ENCODE measurements around the gene NME5. TPM values are rescaled to one million over a fixed set of nuclear protein-coding genes. Genes with fewer than 3 reads are reported as not detected.
A peak's percentile ranks its signal among the peaks of the same experiment; 100 is the strongest.

NME5 gene
- total and polyA plus RNA-seq, 9 of the 15 experiments (the other 6 are each of a cell fraction or from before 2014, with no cell fraction given): not detected

DNA sequence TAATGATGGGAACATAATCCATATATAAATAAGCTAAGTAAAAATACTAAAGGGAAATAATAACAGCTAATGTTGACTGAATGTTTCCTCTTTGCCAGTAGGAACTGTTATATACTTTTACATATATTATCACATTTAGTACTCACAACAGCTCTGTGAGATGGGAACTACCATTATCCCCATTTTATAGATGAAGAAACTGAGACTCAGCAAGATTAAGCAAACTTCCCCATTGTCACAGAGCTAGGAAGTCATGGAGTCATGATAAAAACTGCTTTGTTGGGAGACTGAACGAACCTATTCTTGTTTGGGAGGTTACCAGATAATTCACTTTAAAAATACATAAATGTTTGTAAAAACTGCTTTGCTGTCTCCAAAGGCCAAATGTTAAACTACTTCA lies 32.0 kb downstream of the NME5 start:
- H3K36me3 ChIP-seq (ENCODE audit: control insufficient read depth, insufficient read depth, low read length): no peaks in the 10 kb centered on the region
- no peaks in the 10 kb centered on the region; a peak in 1 of 5 replicates for H3K4me1 ChIP-seq (replicated peaks in 1 of 2; ENCODE audit: control insufficient read depth in 2 of 2, insufficient read depth in 2 of 2, low read length in 2 of 2)
- no peaks in the 10 kb centered on the region for H3K79me2 ChIP-seq (ENCODE audit: control insufficient read depth, insufficient read depth, low read length)
- H3K27ac ChIP-seq (ENCODE audit: extremely low read depth, low read depth, low read length): no peak overlapping the region
- ATAC-seq (no peak), DNase-seq (ENCODE audit: extremely low read depth in 1 of 4, low spot score in 3 of 4) (no peak), FAIRE-seq (no peak)
- no peak overlapping the region for H3K4me3 ChIP-seq
- H4K20me1 ChIP-seq (replicated peaks; ENCODE audit: control insufficient read depth, insufficient read depth, low read length): no peaks in the 10 kb centered on the region; the same call in 1 of the 2 replicates
- ChIA-PET POLR2A (interaction anchor here (0.8 kb wide), 1 partner anchor 37 kb away, joined by 3 read pairs; no protein-coding TSS in a partner anchor), CTCF (ENCODE audit: low intra/inter-chr PET ratio) (no interaction called here)
- H3K9me3 ChIP-seq (replicated peaks; ENCODE audit: control insufficient read depth, insufficient read depth, low read depth, low read length): no peaks in the 10 kb centered on the region
- no peaks in the 10 kb centered on the region for H3K9me1 ChIP-seq (ENCODE audit: control insufficient read depth, insufficient read depth, low read length)
- H2AFZ ChIP-seq (ENCODE audit: low read depth, low read length): peak overlapping the region; percentile 69
- H3K27me3 ChIP-seq (ENCODE audit: control insufficient read depth in 2 of 2, insufficient read depth in 2 of 2, low read length in 2 of 2): peaks cover 17 to 24% of the 10 kb centered on the region in 2 experiments; a peak in 4 of 5 replicates
- H3K9ac ChIP-seq (ENCODE audit: insufficient read depth in 1 of 2, low read depth in 2 of 2, low read length in 2 of 2): no peak overlapping the region
- no TSS peak for BruUV-seq (replicated peaks)
- H3K4me2 ChIP-seq (ENCODE audit: insufficient read depth, low read length): peak overlapping the region; percentile 58; the same call in 1 of the 2 replicates
- intact Hi-C loops (cut with micrococcal nuclease) (no loop called here), in situ Hi-C loops (cut with MboI) (no loop called here)
- 0% methylated on average over 1 of the region's 1 CpG for WGBS (ENCODE audit: insufficient coverage, low coverage, missing lambda C conversion rate)
- TF ChIP-seq ZBTB17 (CRISPR knock-in tag; IDR thresholded peaks at IDR 0.05) (no peak), KDM1A (IDR thresholded peaks at IDR 0.05) (peak; percentile 16 to 53; a peak in 3 of 4 replicates), BCOR (IDR thresholded peaks at IDR 0.05) (peak; percentile 87), RBM25 (IDR thresholded peaks at IDR 0.05; ENCODE audit: low read depth, low read length, severe bottlenecking) (peak; percentile 99), SMARCA5 (IDR thresholded peaks at IDR 0.05) (peak; percentile 21; the same call in 1 of the 2 replicates), NR1H2 (CRISPR knock-in tag; IDR thresholded peaks at IDR 0.05) (no peak), ADNP (tag; IDR thresholded peaks at IDR 0.05) (peak; percentile 73; the same call in 1 of the 2 replicates)
- TF ChIP-seq, protein P1, sequence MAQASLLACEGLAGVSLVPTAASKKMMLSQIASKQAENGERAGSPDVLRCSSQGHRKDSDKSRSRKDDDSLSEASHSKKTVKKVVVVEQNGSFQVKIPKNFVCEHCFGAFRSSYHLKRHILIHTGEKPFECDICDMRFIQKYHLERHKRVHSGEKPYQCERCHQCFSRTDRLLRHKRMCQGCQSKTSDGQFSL (CRISPR knock-in tag; IDR thresholded peaks at IDR 0.05): no peak
- TF ChIP-seq, protein P1 (tag; IDR thresholded peaks at IDR 0.05): no peak
